HG03469 (cell line): ENCODE data around the gene GNAQ.

Source experiments
- ATAC-seq: cut with Tn5 transposase; IDR thresholded peaks from one replicate; pipeline ENCODE4 v1.9.1; 2021; ENCODE audit warnings: mild to moderate bottlenecking, moderate library complexity, moderate number of reproducible peaks; ENCODE audit not compliant: unreplicated experiment

The GNAQ gene

GRCh38 chr9:77977210-77977611 is 54.4 kb downstream of the GNAQ start:
- no peak for ATAC-seq

- ATAC-seq: no peak
Measured at GRCh38 chr9:77975806-77976205, 55.8 kb downstream of the GNAQ start.

DNA sequence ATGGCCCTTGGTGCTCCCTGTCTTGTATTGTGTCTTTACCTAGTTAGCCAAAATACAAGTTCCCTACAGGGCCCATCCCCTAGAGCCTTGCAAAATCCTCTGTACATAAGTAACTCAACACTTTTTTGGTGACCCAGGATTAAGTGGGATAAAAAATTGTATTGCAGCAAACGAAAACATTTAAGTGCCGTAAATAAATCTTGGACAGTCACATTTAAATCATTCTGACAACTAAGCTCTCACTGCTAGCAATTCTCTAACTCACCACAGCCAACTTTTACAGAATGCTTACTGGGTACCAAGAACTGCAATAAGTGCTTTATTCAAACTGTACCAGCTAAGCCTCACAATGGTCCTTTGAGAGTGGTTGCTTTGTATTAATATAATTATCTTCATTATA is 56.6 kb downstream of the GNAQ start:
- ATAC-seq: no peak

GRCh38 chr9:77974434-77974833 is 57.2 kb downstream of the GNAQ start:
- ATAC-seq: no peak

DNA sequence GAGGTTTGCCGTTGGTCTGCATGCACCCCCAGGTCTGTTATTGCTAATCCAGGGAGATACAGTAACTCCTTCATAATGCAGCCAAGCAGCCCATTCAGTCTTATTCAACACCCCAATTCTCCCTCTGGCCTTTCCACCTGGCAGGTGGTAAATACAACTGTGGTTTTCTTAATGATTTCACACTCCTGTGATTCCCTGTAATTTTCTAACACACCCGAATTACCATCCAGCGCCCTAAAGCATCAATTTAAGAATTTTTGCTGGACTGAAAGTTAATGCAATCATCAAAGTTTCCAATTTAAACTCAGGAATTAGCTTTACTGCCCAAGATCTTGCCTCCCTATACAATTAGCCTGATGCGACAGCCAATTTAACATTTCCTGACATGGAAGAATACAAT is 62.5 kb downstream of the GNAQ start:
- no peak for ATAC-seq

GRCh38 chr9:77968506-77968905 is 63.1 kb downstream of the GNAQ start:
- no peak for ATAC-seq

- ATAC-seq: no peak
Measured at GRCh38 chr9:77966718-77967117, 64.9 kb downstream of the GNAQ start.

GRCh38 chr9:77965445-77966123 is 66.0 kb downstream of the GNAQ start:
- no peak for ATAC-seq

DNA sequence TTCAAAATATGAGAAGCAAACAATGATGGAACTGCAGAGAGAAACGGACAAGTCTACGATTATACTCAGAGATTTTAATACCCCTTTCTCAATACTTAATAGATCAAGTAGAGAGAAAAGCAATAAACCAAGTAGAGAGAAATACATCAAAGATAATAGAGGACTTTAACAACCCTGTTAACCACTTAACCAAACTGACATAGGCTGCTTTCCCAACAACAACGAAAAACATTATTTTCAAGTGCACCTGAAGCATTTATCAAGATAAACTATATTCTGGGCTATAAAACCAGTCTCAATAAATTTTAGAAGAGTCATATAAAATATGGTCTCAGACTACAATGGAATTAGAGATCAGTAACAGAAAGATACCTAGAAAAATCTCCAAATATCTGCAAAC is 67.4 kb downstream of the GNAQ start:
- no peak for ATAC-seq

DNA sequence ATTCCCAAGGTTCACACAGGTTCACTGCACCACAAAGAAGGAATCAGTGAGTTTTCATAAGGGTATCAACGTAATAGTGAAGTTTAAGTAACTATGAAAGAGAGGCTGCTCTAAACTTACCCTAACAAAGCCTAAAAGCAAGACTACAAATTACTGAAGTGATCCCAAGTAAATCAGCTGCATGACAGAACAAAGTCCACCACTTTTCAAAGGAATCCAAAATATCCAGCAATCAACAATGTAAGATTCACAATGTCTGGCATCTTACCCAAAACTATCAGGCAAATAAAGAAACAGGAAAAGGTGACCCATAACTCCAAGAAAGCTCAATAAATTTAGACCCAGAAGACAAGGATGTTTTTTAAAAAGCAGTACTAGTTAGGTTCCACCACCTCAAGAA is 70.1 kb downstream of the GNAQ start:
- ATAC-seq: no peak

GRCh38 chr9:77960356-77961153 is 71.1 kb downstream of the GNAQ start:
- ATAC-seq: no peak

GRCh38 chr9:77959803-77960202 is 71.8 kb downstream of the GNAQ start:
- no peak for ATAC-seq

DNA sequence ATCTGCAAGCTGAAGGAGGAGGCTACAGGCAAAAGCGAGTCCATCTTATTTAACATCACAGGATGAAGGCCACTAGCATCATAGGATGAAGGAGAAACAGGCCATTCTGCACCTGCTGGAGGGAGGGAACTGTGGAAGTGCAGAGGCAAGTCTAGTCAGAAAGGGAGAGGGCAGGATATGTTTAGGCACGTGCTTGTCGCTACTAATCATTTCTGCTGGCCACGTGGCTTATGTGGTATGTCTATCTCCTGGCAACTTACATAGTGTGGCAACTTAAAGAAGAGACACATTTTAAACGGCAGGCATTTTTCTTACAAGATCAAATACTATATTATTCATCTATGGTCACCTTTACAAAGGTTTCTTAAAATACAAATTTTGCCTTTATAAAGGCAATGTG is 74.0 kb downstream of the GNAQ start:
- ATAC-seq: no peak

- no peak for ATAC-seq
Measured at GRCh38 chr9:77956555-77956954, 75.1 kb downstream of the GNAQ start.

DNA sequence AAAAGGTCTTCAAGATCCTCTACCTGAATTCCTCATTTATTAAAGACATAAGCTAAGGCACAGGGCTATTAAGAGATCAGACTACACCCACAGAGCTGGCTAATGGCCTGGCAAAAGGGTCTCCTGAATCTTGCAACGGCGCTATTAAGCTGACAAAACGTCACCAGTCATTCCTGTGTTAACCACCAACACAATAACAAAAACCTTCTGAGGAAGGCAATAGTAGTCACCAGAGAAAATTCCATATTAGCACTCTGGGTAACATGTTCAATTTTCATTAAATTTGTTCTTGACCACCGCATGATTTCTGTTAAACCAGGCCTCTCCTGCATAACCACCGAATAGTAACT is 77.0 kb downstream of the GNAQ start:
- ATAC-seq: no peak

GRCh38 chr9:77954013-77954665 is 77.5 kb downstream of the GNAQ start:
- ATAC-seq: no peak

- no peak for ATAC-seq
Measured at GRCh38 chr9:77953590-77953989, 78.0 kb downstream of the GNAQ start.

DNA sequence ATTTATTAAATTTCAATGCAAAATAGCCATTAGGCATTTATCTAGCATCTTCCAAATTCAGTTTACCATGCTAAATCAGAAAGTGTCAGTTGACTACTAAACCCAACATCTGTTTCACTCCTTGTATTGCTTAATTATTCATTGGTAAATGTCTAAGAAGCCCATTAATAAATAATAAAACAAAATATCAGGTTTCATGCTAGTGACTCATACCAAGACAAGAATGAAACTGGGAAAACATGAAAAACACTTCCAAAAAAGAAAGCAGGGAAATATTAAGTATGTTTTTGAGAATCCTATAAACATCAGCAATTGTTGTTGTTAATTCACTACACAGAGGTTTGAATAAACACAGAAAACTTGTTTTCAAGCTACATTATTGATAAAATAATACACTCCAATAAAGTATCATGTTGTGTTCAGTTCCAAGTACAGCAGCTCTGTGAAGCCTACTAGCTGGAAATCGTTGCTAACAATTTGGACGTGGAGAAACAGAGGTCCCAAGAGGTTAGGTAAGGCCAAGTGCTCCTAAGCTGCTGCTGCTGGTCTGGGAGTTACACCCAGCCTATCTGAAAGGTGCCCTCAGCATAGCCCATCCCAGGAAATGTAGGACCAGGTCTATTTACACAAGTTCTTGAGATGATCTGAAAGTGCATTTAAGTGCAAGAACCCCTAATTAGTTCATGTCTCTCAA is 78.8 kb downstream of the GNAQ start:
- ATAC-seq: no peak

GRCh38 chr9:77951369-77951768 is 80.2 kb downstream of the GNAQ start:
- ATAC-seq: no peak

- no peak for ATAC-seq
Measured at GRCh38 chr9:77949751-77950436, 81.7 kb downstream of the GNAQ start.

DNA sequence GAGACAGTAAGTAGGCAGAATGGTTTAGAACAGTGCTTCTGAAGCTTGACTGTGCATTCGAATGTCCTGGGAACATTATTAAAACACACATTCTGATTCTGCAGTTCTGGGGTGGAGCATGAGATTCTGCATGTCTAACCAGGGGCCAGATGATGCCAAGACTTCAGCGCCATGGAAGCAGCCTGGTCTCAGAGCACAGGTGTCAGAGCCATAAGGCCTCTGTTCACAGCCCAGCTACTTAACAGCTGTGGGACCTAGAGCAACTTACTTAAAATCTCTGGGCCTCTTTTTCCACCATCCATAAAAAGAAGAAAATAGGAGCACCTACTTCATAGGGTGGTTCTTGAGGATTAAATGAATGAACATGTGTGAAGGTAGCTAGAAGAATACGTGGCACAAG is 84.0 kb downstream of the GNAQ start:
- ATAC-seq: no peak
